HG03064 (cell line): Measurements from ENCODE around the gene RALGAPA1.
"Not testable (repeated sequence)": the region's sequence is repeated elsewhere in the genome, so short reads cannot be mapped to it uniquely, and the experiment has no call there.

Experiments used
- ATAC-seq: cut with Tn5 transposase; IDR thresholded peaks from one replicate; pipeline ENCODE4 v1.9.1; 2021; ENCODE audit warnings: low read depth; ENCODE audit not compliant: unreplicated experiment

The RALGAPA1 gene

DNA sequence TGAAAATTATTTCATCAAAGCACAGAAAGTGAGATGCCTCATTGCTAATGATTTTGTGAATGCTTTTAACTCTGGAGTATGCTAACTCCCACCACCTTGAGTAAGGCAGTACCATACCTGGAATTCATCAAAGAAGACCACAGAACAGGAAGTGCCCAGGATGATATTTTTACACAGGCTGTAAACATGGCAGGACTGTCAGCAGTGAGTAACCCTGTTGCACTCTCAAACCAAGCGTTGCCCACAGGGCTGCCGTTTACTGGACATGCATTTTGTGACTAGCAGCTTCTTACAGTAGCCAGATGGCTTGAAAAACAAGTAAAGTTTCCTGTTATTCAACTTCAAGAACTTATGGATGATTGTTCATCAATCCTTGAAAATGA, 42.4 kb downstream of the RALGAPA1 start:
- ATAC-seq = no peak

DNA sequence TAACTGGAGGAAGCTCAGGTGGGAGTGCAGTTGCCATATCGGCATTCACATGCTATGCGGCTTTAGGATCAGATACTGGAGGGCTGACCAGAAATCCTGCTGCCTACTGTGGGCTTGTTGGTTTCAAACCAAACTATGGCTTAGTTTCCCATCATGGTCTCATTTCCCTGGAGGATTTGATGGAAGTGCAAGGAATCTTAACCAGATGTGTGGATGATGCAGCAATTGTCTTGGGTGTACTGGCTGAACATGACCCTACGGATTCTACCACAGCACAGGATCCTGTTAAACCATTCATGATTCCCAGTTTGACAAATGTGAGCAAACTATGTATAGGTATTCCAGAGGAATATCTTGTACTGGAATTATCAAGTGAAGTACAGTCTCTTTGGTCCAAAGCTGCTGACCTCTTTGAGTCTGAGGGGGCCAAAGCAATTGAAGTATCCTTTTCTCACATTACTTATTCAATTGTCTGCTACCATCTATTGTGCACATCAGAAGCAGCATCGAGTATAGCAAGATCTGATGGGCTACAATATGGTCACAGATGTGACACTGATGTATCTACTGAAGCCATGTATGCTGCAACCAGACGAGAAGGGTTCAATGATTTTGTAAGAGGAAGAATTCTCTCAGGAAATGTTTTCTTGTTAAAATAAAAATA, 42.9 kb downstream of the RALGAPA1 start:
- no peak for ATAC-seq

GRCh38 chr14:35761922-35762321, 47.2 kb downstream of the RALGAPA1 start:
- no peak for ATAC-seq

- ATAC-seq = no peak
These were observed 49.0 kb downstream of the RALGAPA1 start for GRCh38 chr14:35760143-35760542.

DNA sequence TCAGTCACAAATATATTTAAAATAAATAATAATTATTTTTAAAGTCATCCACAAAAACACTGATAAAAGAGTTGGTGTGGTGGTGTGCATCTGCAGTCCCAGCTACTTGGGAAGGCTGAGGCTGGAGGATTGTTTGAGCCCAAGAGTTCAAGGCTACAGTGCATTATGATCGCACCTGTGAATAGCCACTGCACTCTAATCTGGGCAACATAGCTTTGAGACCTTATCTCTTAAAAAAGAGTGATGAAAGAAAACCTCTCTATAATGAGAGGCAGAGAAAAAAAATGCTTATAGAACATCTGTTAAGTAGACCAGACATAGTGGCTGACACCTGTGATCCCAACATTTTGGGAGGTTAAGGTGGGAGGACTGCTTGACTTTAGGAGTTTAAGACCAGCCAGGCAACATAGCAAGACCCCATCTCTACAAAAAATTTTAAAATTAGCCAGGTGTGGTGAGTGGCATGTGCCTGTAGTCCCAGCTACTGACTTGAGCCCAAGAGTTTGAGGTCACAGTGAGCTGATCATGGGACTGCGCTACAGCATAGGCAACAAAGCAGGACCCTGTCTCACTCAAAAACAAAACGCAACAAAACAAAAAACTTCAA, 50.5 kb downstream of the RALGAPA1 start:
- ATAC-seq = no peak

DNA sequence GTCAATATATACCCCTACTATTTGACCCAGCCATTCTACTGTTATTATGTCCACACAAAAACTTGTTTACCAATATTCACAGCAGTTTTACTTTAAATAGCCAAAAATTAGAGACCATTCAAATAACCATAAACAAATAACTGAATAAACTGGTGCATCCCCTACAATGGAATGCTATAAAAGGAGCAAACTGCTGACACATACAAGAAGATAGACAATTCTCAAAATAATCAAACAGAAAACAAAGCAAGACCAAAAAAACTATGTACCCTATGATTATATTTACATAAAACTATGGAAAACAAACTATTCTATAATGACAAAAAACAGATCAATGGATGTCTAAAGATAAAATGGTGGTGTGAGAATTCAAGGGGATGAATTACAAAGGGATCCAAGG, 54.4 kb downstream of the RALGAPA1 start:
- ATAC-seq = no peak

DNA sequence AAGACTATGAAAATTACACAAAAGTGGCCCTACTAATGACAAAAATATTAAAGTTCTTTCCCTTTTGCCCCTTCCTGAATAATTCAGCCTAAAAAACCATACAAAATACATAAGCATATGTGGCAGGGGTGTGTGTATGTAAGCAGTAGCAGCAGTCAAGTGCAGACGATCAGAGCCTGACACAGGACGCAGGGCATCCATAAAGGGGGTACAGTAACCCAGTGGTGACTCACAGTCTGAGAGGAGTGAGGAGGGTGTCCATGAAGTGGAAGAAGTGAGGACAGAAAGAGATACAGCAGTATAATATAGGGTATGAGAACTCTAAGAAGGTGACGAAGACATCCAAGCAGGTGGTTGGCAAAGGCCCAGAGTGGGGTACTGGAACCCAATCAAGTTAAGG, 56.7 kb downstream of the RALGAPA1 start:
- ATAC-seq = no peak

GRCh38 chr14:35750202-35750904, 58.7 kb downstream of the RALGAPA1 start:
- no peak for ATAC-seq

GRCh38 chr14:35747379-35747778, 61.7 kb downstream of the RALGAPA1 start:
- no peak for ATAC-seq

DNA sequence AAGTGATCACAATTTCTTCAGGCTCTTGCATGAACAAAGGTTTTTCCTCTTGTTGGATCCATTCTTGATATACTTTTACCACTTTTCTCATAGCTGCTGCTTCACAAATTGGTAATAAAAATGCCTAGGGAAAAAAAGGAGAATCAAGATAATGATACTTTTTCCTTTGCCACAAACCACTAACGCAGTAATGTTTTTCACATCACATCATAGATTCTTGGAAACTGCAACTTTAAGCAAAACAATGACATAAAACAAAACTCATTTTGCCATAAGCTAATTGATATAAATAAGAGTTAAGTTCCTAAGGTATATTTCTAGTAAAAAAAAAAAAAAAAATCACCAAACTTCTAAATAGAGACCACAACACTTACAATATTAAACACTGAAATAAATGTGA, 66.7 kb downstream of the RALGAPA1 start:
- ATAC-seq = no peak

GRCh38 chr14:35742032-35742371, 67.1 kb downstream of the RALGAPA1 start:
- ATAC-seq = no peak

DNA sequence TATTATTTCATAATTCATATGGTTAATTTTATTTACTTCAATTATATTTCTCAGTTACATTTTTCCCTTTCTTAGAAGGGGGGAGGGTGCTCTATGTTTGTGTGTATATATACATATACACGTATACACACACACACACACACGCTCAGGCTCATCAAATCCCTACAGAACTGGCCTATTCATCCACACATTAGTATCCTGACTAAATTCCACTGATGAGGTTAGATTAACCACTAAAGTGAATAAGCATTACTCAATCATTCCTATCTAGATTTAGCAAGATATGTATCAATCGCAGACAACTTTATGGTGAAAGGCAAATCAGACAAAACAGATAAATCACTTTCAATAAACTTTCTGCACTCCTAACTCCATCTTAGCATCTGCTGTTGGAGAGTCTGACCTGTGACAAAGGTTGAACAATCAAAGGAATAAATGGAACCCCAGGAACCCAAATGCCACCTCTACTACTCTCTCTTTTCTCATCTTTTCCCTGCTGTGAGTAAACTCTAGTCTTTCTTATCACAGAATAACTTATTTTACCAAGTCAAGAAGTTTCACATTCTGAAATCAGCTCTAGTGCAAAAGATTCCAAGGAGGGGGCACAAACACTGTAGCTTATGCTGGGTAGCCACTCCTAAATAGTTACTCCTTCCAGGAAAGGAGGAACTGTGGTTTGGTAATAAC, 67.6 kb downstream of the RALGAPA1 start:
- ATAC-seq = no peak

GRCh38 chr14:35740215-35740614, 68.9 kb downstream of the RALGAPA1 start:
- ATAC-seq = no peak

DNA sequence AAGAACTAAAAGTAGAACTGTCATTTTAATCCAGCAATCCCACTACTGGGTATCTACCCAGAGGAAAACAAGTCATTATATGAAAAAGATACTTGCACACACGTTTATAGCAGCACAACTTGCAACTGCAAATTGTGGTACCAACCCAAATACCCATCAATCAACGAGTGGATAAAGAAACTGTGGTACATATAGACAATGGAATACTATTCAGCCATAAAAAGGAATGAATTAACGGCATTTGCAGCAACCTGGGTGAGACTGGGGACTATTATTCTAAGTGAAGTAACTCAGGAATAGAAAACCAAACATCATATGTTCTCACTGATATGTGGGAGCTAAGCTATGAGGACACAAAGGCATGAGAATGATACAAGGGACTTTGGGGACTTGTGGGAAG, 73.9 kb downstream of the RALGAPA1 start:
- not testable (repeated sequence) for ATAC-seq

DNA sequence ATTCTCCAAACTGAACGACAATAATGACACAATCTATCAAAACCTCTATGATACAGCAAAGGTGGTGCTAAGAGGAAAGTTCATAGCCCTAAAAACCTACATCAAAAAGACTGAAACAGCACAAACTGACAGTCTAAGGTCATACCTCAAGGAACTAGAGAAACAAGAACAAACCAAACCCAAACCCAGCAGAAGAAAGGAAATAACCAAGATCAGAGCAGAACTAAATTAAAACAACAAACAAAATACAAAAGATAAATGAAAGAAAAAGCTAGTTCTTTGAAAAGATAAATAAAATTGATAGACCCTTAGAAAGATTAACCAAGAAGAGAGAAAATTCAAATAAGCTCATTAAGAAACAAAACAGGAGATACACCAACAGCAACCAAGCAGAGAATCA, 75.6 kb downstream of the RALGAPA1 start:
- ATAC-seq = not testable (repeated sequence)

GRCh38 chr14:35730871-35731270, 78.2 kb downstream of the RALGAPA1 start:
- ATAC-seq = no peak

DNA sequence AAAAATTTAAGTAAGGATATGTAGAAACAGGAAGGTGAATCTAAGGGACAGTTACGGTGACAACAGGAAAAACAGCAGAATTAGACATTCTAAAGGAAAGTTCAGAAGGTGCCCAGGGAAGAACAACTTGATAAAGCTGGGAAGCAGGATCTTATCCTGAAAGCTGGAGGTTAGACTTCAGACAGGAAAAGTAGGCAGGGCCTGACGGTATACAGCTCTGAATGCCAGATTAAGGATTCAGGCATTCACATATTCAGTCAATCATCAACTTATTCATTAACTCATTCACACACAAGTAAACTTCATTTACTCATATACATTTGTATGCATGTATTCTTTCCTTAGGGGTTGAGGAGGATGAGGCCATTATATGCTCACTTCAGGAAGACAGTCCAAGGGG, 81.3 kb downstream of the RALGAPA1 start:
- ATAC-seq = no peak

DNA sequence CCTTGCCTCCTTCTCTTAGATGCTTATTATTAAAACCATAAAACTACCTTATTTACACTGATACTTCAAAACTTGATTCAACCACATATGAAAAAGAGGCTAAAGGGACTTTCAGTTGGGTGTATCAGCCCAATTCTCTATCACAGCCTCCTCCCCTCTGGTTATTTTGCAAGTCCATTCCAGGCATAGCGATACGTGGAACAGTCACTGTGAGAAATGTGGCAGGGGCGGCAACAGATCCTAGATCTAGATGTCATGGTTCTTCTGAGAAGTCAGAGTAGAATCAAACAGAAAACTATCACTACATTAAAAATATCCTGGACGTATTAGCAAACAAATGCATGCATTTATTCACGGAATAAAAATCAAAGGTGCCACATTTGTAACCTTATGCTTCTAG, 83.2 kb downstream of the RALGAPA1 start:
- ATAC-seq = no peak

DNA sequence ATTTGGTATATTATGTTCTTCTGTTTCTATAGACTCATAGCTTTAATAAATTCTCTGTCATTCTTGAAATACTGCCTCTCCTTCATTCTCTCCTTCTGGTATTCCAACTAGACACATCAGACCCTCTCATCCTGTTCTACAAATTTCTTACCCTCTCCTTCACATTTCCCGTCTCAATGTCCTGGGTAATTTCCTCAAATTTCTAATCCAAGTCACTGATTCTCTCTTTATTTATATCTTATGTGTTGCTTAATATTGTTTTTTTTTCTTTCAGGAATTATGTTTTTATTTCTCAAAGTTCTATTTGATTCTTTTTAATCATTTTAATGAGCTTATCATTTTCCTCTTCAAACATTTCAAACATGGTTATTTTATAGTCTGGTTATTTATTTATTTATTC, 94.0 kb downstream of the RALGAPA1 start:
- no peak for ATAC-seq

GRCh38 chr14:35712466-35712865, 96.6 kb downstream of the RALGAPA1 start:
- no peak for ATAC-seq

DNA sequence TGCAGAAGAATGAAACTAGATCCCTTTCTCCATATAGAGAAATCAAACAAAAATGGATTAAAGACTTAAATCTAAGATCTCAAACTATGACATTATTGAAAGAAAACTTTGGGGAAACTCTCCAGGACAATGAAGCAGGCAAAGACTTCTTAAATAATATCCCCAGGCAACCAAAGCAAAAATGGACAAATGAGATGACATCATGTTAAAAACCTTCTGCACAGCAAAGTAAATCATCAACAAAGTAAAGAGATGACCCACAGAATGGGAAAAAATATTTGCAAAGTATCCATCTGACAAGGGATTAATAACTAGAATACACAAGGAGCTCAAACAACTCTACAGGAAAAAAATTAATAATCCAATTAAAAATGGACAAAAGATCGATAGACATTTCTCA, 101.0 kb downstream of the RALGAPA1 start:
- no peak for ATAC-seq

DNA sequence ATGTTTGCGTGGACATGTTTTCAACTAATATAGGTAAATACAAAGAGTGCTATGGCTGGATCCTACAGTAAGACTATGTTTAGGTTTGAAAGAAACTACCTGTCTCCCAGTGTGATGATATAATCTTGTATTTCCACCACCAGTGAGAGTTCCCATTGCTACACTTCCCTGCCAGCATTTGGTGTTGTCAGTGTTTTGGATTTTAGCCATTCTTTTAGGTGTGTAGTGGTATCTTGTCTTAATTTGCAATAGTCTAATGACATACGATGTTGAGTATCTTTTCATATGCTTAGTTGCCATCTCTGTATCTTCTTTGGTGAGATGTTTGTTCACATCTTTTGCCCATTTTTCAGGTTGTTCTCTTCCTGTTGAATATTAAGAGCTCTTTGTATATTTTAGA, 103.5 kb downstream of the RALGAPA1 start:
- ATAC-seq = no peak
